SK-N-SH treated with all-trans-retinoic acid at 6 μM for 48 hours (cell line): ENCODE data around the gene PLA2G3.

Experiments used
- CSRNP3 ChIP-seq: fragments of 250-450 bp; sonication (Bioruptor Pico); IDR thresholded peaks from 2 replicates; pipeline ENCODE4 v1.5.1; 2021; ENCODE audit warnings: mild to moderate bottlenecking, moderate library complexity
- OSR1 ChIP-seq: fragments of 250-450 bp; sonication (Bioruptor Pico); IDR thresholded peaks from 2 replicates; pipeline ENCODE4 v1.8.0; 2022; ENCODE audit warnings: moderate library complexity, mild to moderate bottlenecking, inconsistent platforms
- RARB ChIP-seq: fragments of 250-450 bp; sonication (Bioruptor Pico); IDR thresholded peaks from 2 replicates; pipeline ENCODE4 v1.8.0; 2021; ENCODE audit warnings: mild to moderate bottlenecking, moderate library complexity
- TCF4 ChIP-seq: fragments of 250-450 bp; sonication (Bioruptor Pico); IDR thresholded peaks from 2 replicates; pipeline ENCODE4 v1.8.0; 2021; ENCODE audit warnings: mild to moderate bottlenecking, moderate library complexity, borderline replicate concordance

- TF ChIP-seq TCF4, result no peak
- no peak for TF ChIP-seq OSR1 (CRISPR knock-in tag)
- TF ChIP-seq RARB (CRISPR knock-in tag), result no peak
- TF ChIP-seq CSRNP3 (CRISPR knock-in tag), result no peak
Observed at GRCh38 chr22:31104869-31105268, 35.4 kb downstream of the PLA2G3 start.
